ENCODE results near the gene CXCL5. TPM values are rescaled to one million over a fixed set of nuclear protein-coding genes. Genes with fewer than 3 reads are reported as not detected.
"Not testable (repeated sequence)": the region's sequence is repeated elsewhere in the genome, so short reads cannot be mapped to it uniquely, and the experiment has no call there.

Gene CXCL5
- total RNA-seq, 1 donor from 2014 or later: 12.0 TPM

DNA sequence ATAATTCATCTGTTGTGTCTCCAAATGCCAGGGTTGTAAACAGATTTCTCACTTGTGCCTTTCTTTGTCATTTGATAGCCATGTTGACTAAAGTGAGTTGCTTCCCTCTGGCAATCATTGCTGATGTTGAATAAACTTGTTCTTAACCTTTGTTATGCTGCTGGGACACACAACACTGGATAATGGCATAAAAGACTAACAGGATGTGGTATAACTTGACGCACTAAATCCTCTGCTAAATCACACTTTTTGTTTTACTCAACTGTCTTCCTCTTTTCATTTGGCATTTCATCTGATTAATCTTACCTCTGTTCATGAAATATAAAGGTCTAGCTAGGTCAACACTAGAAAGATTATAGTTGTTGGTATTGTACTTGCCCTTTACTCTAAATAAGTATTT lies 17.6 kb upstream of the CXCL5 start:
- no peak for DNase-seq (ENCODE audit: extremely low read depth, low read depth, low spot score)

- DNase-seq (ENCODE audit: extremely low read depth, low read depth, low spot score): no peak
Measured at GRCh38 chr4:74015126-74015780, 16.8 kb upstream of the CXCL5 start.

GRCh38 chr4:74014332-74014731 lies 15.9 kb upstream of the CXCL5 start:
- DNase-seq (ENCODE audit: extremely low read depth, low read depth, low spot score): no peak

- no peak for DNase-seq (ENCODE audit: extremely low read depth, low read depth, low spot score)
Measured at GRCh38 chr4:74013264-74013663, 14.8 kb upstream of the CXCL5 start.

DNA sequence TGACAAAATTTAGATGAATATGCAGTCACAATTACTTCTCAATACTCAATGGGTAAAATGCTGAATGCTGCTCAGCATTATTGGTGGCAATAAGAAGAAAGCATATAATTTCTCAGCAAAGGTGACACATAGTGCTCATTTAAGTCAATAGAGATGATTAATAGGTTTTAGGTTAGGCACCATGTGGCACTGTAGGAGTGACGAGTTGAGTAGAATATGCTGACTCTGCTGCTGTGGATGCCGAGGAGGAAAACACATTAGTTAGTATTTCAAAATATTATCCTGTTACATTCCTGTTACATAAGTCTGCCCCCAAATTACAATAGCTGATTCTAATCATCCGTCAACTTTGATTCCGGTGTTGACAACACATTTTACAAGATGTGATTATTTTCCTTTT lies 13.7 kb upstream of the CXCL5 start:
- DNase-seq (ENCODE audit: extremely low read depth, low read depth, low spot score): no peak

GRCh38 chr4:74009307-74009706 lies 10.8 kb upstream of the CXCL5 start:
- no peak for DNase-seq (ENCODE audit: extremely low read depth, low read depth, low spot score)

- no peak for DNase-seq (ENCODE audit: extremely low read depth, low read depth, low spot score)
Measured at GRCh38 chr4:74006009-74006476, 7.6 kb upstream of the CXCL5 start.

DNA sequence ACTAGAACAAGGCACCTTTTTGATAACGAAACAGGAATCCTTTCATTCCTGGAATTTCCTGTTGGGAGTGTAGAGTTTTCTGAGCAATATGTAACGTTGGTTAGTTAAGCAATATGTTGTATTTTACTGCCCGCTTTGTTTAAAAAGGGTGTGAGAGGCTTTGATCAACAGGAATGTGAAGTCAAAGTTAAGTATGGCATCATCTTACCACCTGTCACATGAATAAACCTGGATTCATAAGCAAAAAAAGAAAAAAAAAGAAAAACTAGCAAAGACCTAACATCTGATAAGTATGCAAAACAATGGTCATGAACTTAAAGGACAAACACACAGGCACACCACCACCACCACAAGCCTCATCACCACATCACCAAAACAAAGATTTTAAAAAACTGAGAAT lies 7.1 kb upstream of the CXCL5 start:
- no peak for DNase-seq (ENCODE audit: extremely low read depth, low read depth, low spot score)

- no peak for DNase-seq (ENCODE audit: extremely low read depth, low read depth, low spot score)
Measured at GRCh38 chr4:74004668-74005067, 6.2 kb upstream of the CXCL5 start.

DNA sequence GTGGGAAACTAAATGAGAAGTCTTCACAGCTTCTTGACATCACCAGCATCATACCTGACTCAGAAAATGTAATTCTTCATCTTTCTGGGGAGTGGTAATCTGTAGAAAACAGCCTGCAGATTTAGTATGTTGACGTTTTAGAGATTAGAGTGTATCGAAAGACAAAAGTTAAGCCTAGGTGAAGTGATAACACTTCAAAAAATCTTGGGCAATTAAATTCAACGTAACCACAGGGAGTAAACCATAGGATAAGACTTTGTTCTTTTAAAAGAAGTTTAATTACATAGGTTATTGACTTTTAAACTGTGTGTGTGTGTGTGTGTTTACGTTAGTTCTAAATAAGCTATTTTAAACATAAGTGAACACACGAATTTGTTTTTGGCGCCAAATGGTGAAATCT lies 1.8 kb upstream of the CXCL5 start:
- DNase-seq (ENCODE audit: extremely low read depth, low read depth, low spot score): no peak

DNA sequence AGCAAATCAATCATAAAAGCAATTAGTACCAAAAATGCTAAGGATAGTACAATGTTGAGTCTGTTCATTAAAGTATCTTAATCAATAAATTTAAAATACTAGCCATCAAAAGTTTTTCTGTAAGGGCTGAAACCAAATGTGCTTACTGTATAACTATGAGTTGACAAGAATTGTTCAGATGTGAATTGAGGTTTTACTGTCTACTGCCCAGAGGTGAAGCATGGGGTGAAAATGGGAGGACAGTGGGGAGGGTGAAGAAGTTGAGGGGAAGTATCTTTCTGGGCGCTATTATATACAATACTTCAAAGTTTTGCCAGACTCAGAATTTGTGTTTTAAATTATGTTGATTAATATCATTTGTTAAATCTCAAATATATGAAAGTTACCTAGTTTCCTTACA lies 6.4 kb downstream of the CXCL5 start:
- DNase-seq (ENCODE audit: extremely low read depth, low read depth, low spot score): no peak

DNA sequence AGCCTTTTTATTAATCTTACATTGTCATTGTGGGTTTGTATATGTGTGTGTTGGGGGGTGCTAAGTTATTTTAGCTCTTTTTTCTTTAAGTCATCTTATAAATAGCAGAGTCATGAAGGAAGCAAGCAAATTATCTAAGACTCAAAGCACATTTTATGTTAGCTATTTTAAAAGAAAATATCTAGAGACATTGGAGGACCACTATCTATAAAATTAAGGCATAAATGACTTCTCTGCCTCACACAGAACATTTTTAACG lies 6.8 kb downstream of the CXCL5 start:
- DNase-seq (ENCODE audit: extremely low read depth, low read depth, low spot score): no peak

DNA sequence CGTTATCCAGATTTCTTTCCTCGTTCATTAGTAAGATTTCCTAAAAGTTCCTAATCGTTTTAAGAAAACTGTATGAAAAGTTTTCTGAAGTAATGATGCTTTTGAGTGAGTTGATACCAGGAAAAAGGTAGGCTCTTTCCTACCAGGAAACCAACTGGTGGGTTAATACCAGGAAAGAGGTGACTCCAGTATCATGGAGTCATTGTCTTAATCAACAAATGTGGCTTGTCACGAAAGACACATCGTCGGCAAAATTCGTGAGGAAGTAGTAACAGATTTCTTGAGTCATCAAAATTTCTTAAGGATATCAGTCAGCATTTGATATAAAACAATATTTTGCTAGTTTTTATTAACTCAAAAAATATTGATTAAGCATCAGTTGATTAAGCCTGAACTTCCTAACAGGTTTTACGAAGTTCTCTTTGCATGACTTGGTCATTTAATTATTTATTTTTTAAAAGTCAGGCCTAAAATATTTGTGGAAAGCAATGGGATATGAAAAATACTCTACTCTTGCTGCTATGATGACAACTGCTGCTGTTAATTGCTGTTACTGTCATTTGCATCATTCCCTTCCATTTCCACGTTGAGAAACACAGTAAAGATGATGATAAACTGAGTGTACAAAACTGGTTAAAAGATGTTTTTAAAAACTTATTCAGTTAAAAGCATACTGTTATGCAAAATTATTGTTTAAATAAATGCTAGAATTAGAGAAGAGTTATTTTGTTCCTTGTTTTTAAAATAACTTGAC lies 7.3 kb downstream of the CXCL5 start:
- DNase-seq (ENCODE audit: extremely low read depth, low read depth, low spot score): no peak

GRCh38 chr4:73989928-73990327 lies 8.5 kb downstream of the CXCL5 start:
- no peak for DNase-seq (ENCODE audit: extremely low read depth, low read depth, low spot score)

DNA sequence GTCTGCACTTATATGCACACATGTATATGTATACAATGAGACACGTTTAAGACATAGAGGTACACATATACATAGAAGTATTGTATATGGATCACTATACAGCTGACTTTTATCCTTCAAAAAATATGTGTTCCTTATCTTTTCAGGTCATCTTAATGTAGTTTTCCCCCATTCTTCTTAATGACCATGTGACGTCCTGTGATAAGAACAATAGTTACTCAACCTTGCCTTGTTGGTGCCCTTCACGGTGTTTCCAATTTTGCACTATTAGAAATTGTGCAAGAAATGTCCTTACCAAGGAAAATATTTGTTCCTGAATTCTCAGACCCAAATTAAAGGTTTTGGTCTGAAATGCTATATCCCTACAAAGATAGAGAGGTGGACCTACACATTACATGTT lies 9.4 kb downstream of the CXCL5 start:
- no peak for DNase-seq (ENCODE audit: extremely low read depth, low read depth, low spot score)

GRCh38 chr4:73988061-73988460 lies 10.4 kb downstream of the CXCL5 start, which contains the start of gene PPBP:
Gene PPBP, minus strand, starts transcription at chr4:73988190. Its CDS starts 87 bp downstream, at chr4:73988103.
- DNase-seq (ENCODE audit: extremely low read depth, low read depth, low spot score): no peak

DNA sequence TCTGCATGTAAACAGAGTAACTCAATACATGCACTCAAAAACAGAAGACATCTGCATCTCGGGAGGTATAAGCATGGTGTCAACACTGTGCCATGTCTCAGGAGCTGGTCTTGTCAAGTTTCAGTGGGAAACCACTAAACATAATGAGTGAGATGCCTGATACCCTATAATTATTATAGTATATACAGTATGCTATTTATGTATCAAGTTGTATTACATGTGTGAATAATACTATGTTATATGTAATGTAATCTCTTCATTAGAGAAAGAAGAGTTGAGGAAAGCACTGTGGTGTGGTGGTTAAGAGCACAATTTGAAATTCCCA lies 13.0 kb downstream of the CXCL5 start:
- DNase-seq (ENCODE audit: extremely low read depth, low read depth, low spot score): no peak

DNA sequence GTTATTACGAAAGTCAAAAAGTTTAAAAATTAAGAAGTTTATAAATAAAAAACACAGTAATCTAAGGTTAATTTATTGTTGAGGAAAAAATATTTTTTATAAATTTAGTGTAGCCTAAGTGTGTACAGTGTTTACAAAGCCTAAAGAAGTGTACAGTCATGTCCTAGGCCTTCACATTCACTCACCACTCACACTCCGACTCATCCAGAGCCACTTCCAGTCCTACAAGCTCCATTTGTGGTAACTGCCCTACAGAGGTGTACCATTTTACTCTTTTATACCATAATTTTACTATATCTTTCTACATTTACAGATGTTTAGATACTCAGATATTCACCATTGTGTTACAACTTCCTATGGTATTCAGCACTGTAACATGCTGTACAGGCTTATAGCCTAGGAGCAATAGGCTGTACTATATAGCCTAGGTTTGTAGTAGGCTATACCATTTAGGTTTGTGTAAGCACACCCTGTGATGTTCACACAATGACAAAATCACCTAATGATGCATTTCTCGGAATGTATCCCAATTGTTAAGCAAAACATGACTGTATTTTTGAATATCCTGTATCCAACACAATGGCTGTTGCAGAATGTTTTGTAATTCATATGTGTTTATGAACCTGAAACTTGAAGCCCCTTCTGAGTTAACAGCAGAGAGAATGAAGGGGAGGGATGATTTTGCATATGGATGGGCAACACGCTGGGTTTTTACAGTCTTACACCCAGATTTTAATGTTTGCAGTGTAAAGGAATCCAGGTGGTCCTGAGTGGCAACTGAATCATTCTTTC lies 13.5 kb downstream of the CXCL5 start:
- no peak for DNase-seq (ENCODE audit: extremely low read depth, low read depth, low spot score)

DNA sequence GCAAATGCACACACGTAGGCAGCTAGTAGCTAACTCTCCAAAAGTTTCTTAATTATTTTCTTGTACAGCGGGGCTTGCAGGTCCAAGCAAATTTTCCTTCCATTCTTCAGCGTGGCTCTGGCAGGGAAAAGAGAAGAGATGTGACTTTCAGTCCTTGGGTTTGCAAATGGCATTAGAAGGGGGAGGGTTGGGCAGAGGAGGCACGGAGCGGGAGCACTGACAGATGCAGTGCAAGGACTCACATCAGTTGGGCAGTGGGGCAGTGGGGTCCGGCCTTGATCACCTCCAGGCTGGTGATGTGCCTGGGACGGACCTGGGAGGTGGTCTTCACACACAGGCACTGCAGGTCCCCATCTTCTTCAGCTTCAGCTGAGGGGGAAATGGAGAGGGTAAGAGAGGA lies 17.3 kb downstream of the CXCL5 start:
- not testable (repeated sequence) for DNase-seq (ENCODE audit: extremely low read depth, low read depth, low spot score)

DNA sequence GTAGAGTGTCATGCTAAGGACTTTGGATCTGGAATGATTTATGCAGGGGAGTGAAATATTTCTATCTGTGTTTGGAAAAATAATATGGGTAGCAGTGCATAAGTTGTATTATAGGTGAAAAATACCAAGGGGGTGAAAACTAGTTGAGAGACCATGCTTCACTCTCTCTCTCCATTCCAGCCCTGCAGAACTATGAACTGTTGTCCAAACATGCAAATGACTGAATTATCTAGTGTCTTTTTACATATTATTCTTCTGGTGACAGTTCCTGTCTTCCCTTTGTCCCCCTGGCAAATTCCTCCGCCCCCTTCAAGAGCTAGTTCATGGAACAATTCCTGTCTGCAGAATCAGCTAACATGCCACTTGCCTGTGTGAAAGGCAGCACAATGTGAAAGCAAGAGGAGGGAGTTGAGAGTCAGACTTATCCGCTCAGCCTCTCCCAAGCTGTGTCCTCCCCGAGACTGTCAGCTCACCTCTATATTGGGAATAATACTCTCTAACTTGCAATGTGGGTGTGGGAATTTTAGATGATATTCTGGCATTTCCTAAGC lies 19.0 kb downstream of the CXCL5 start:
- DNase-seq (ENCODE audit: extremely low read depth, low read depth, low spot score): no peak

- no peak for DNase-seq (ENCODE audit: extremely low read depth, low read depth, low spot score)
Measured at GRCh38 chr4:73978886-73979285, 19.6 kb downstream of the CXCL5 start.

GRCh38 chr4:73976716-73977115 lies 21.8 kb downstream of the CXCL5 start:
- no peak for DNase-seq (ENCODE audit: extremely low read depth, low read depth, low spot score)
